GM23338 (cell line): ENCODE results near the gene ADAP1.

Source experiments
- CREB1 ChIP-seq: fragments of 250-450 bp; sonication (Bioruptor Pico); IDR thresholded peaks from 2 replicates; pipeline ENCODE4 v1.5.0; 2020; ENCODE audit warnings: low read depth, mild to moderate bottlenecking, moderate library complexity
- CTCF ChIP-seq, 2 experiments: fragments of 200-600 bp in 1 of 2; sonication (generic) in 1 of 2; conservative IDR thresholded peaks; 2 replicates each; pipeline versions ENCODE4 v1.5.1 to v1.6.1; 2016 to 2017; ENCODE audit warnings: antibody characterized with exemption in 2 of 2, low read depth in 2 of 2, mild to moderate bottlenecking in 2 of 2, moderate library complexity in 1 of 2
- EZH2 ChIP-seq: fragments of 200-600 bp; sonication (generic); IDR thresholded peaks from one replicate; pipeline ENCODE4 v1.8.0; 2017; ENCODE audit warnings: antibody characterized with exemption, mild to moderate bottlenecking, low read depth; ENCODE audit not compliant: unreplicated experiment
- EZH2phosphoT487 ChIP-seq: fragments of 200-600 bp; sonication (generic); IDR thresholded peaks from one replicate; pipeline ENCODE4 v1.8.1; 2018; ENCODE audit warnings: antibody characterized with exemption; ENCODE audit not compliant: unreplicated experiment
- JUNB ChIP-seq: IDR thresholded peaks from one replicate; pipeline ENCODE4 v1.6.1; 2016; ENCODE audit warnings: antibody characterized with exemption; ENCODE audit not compliant: unreplicated experiment
- NANOG ChIP-seq: IDR thresholded peaks from 2 replicates; pipeline ENCODE4 v1.6.1; 2016; ENCODE audit warnings: antibody characterized with exemption, borderline replicate concordance
- POLR2AphosphoS5 ChIP-seq: IDR thresholded peaks from 2 replicates; pipeline ENCODE4 v1.6.1; 2016; ENCODE audit warnings: antibody characterized with exemption, low read depth
- STAT1 ChIP-seq: IDR thresholded peaks from one replicate; pipeline ENCODE4 v1.6.1; 2016; ENCODE audit warnings: antibody characterized with exemption; ENCODE audit not compliant: unreplicated experiment
- ZNF114 ChIP-seq: fragments of 250-450 bp; sonication (Bioruptor Pico); IDR thresholded peaks from 2 replicates; pipeline ENCODE4 v1.5.0; 2020; ENCODE audit warnings: mild to moderate bottlenecking, moderate library complexity
- TF ChIP-seq, protein P1 (sequence below): IDR thresholded peaks from one replicate; pipeline ENCODE4 v1.6.1; 2018; ENCODE audit warnings: antibody characterized with exemption; ENCODE audit not compliant: unreplicated experiment
- TF ChIP-seq, protein P2 (sequence below): IDR thresholded peaks from 2 replicates; pipeline ENCODE4 v1.6.1; 2016; ENCODE audit warnings: antibody characterized with exemption

GRCh38 chr7:862157-862556 lies 92.3 kb downstream of the ADAP1 start:
- TF ChIP-seq EZH2phosphoT487 (no peak), CTCF (conservative IDR thresholded peaks at IDR 0.05; ENCODE audit: low read depth in 2 of 2) (no peak), EZH2 (no peak), POLR2AphosphoS5 (no peak), CREB1 (CRISPR knock-in tag) (no peak), JUNB (no peak), NANOG (no peak), STAT1 (no peak), ZNF114 (CRISPR knock-in tag) (no peak)
- TF ChIP-seq, protein P1, sequence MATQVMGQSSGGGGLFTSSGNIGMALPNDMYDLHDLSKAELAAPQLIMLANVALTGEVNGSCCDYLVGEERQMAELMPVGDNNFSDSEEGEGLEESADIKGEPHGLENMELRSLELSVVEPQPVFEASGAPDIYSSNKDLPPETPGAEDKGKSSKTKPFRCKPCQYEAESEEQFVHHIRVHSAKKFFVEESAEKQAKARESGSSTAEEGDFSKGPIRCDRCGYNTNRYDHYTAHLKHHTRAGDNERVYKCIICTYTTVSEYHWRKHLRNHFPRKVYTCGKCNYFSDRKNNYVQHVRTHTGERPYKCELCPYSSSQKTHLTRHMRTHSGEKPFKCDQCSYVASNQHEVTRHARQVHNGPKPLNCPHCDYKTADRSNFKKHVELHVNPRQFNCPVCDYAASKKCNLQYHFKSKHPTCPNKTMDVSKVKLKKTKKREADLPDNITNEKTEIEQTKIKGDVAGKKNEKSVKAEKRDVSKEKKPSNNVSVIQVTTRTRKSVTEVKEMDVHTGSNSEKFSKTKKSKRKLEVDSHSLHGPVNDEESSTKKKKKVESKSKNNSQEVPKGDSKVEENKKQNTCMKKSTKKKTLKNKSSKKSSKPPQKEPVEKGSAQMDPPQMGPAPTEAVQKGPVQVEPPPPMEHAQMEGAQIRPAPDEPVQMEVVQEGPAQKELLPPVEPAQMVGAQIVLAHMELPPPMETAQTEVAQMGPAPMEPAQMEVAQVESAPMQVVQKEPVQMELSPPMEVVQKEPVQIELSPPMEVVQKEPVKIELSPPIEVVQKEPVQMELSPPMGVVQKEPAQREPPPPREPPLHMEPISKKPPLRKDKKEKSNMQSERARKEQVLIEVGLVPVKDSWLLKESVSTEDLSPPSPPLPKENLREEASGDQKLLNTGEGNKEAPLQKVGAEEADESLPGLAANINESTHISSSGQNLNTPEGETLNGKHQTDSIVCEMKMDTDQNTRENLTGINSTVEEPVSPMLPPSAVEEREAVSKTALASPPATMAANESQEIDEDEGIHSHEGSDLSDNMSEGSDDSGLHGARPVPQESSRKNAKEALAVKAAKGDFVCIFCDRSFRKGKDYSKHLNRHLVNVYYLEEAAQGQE, result no peak
- TF ChIP-seq, protein P2, sequence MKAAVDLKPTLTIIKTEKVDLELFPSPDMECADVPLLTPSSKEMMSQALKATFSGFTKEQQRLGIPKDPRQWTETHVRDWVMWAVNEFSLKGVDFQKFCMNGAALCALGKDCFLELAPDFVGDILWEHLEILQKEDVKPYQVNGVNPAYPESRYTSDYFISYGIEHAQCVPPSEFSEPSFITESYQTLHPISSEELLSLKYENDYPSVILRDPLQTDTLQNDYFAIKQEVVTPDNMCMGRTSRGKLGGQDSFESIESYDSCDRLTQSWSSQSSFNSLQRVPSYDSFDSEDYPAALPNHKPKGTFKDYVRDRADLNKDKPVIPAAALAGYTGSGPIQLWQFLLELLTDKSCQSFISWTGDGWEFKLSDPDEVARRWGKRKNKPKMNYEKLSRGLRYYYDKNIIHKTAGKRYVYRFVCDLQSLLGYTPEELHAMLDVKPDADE, result no peak
